GM12872 (cell line): ENCODE results near the gene KLHL5.

Source experiments
- TF ChIP-seq, protein P1 (sequence below): IDR thresholded peaks from 3 replicates; pipeline ENCODE4 v1.5.1; 2011; ENCODE audit warnings: low read depth, mild to moderate bottlenecking, low read length, moderate library complexity; ENCODE audit not compliant: insufficient read depth

KLHL5 gene

DNA sequence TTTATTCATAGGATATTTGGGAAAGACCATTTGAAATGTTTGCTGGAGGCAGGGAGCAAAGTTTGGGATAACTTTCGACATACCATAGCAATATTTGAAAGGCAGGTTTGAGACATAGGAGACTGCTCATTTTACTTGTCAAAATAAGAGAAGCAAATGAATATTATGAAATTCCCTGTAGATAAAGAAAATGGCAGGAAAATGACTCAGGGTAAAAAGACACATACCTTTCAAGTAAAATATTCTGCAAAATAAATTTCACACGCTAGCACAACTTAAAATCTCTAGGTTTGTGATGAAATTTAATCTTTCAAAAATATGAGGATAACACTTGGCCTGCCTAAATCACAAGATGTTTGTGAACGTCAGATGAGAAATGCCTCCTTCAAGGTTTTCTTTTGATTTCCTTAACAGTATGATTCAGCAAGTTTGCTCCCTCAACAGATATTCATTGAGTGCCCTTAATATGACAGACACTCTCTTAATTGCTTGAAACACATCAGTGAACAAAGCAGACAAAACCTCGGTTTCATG lies 36.4 kb upstream of the KLHL5 start:
- TF ChIP-seq, protein P1, sequence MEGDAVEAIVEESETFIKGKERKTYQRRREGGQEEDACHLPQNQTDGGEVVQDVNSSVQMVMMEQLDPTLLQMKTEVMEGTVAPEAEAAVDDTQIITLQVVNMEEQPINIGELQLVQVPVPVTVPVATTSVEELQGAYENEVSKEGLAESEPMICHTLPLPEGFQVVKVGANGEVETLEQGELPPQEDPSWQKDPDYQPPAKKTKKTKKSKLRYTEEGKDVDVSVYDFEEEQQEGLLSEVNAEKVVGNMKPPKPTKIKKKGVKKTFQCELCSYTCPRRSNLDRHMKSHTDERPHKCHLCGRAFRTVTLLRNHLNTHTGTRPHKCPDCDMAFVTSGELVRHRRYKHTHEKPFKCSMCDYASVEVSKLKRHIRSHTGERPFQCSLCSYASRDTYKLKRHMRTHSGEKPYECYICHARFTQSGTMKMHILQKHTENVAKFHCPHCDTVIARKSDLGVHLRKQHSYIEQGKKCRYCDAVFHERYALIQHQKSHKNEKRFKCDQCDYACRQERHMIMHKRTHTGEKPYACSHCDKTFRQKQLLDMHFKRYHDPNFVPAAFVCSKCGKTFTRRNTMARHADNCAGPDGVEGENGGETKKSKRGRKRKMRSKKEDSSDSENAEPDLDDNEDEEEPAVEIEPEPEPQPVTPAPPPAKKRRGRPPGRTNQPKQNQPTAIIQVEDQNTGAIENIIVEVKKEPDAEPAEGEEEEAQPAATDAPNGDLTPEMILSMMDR = no peak

DNA sequence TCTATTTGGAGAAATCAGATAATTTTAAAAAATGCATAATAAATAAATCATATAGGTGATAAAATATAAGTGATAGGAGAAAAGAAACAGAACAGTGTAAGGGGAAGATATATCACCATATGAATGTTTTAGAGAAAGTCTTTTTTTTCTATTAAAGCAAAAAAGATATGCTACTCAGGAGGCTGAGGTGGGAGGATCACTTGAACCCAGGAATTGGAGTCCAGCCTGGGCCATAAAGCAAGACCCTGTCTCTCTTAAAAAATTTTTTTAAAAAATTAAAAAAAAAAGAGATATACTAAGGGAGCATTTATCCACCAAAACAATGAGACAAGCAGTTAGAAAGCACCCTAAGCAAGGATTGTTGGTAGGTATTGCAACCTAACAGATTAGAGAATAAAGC lies 35.9 kb upstream of the KLHL5 start:
- TF ChIP-seq, protein P1 = no peak

DNA sequence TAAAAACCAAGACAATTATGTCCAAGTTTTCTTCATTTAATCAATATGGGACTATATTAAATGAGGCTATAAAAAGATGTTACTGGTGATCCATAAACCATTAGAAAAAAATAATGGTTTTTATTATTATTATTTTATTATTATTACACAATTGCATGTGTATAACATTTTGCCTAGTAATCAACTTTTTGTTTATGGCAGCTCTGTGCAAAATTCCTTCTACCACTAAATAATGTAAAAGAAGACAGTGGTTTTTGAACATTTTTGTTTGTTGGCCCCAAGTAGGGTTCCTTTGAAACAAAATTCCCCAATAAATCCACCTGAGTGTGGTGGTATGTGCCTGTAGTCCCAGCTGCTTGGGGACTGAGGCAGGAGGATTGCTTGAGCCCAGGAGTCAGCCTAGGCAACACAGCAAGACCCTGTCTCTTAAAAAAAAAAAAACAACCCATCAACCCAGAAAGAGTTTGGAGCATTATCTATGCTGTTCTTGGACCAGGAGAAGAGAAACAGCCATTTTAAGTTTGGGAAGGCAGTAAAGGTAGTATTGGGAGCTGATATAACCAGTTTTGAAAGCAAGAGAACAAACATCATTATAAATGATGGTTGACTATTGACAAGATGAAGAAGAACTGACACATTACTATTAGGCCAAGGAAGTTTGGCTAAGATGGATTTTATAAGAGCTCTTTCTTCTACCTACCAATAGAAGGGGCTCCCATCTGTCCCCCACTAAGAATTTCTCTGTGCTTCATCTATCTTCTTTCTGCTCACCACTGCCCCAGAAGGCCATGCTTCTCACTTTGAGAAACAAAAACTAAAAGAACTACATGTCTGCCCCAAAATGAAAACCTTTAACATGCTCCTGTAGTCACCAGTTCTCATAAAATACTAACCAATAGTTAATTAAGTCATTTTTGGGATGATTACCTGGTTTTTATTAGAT lies 32.0 kb upstream of the KLHL5 start:
- TF ChIP-seq, protein P1 = no peak

DNA sequence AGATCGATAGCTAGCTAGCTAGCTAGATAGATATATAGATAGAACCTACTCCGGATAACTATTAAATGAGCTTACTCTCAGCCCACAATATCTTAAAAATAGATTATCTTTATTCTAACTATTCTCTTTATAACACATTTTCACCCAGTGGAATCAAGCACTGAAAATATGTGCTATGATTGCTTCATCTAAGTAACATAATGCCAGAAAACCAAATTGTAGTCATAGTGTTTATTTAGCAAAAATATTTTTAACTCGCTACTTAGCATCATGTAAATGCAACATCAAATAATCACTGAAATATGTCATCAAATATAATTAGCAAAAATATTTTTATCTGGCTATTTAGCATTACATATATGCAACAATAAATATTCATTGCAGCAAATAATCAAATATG lies 31.3 kb upstream of the KLHL5 start:
- TF ChIP-seq, protein P1 = no peak

DNA sequence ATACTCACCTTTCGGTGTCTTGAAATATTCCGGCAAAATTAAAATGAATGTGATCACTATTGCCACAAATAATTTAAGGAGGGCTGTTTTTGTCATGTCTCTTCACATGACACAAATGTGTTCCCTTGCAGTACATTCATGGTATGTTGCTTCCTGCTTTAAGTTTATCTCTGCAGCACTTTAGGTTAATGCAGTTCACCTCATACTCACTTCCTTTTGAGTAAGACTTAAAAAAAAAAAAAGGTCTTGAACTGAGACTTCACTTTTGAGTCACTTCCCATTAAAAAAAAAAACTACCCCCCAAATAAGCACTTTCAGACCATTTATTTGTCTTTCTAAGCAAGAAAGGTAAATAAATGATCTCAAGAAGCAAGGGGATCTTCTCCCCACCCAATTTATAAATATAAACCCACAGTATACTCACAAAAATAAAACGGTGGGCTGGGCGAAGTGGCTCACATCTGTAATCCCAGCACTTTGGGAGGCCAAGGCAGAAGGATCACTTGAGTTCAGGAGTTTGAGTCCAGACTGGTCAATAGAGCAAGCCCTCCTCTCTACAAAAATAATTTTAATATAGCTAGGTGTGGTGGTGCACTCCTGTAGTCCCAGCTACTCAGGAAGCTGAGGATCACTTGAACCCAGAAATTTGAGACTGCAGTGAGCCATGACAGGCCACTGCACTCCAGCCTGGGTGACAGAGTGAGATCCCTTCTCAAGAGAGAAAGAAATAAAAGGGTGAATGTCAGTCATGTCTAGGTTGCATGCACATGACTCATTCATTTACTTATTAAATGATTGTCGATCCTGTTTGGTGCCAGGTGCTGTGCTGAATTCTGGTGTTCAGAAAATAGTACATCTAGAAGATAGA lies 29.6 kb upstream of the KLHL5 start, which contains the start of gene TMEM156:
TMEM156 (minus strand) TSS at position 192 of the 868 bp plus-strand sequence; CDS start at position 96, 96 bp downstream.
- TF ChIP-seq, protein P1 = no peak

DNA sequence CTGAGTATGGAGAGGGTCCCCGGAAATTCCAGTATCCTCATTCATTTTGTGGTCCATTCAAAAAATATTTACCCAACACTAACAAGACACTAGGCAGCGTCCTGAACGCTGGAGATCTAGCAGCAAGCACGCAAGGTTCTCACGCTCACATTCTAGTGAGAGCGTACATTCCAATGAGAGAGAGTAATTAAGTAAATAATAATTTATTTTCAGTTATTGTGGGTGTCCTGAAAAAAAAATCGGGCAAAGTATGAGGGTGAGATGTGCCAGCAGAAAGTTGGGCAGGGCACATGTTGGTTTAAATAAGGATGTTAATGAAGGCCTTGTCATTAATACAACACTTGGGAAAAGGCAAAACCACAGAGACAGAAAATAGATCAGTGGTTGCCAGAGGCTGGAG lies 25.9 kb upstream of the KLHL5 start:
- TF ChIP-seq, protein P1 = no peak

DNA sequence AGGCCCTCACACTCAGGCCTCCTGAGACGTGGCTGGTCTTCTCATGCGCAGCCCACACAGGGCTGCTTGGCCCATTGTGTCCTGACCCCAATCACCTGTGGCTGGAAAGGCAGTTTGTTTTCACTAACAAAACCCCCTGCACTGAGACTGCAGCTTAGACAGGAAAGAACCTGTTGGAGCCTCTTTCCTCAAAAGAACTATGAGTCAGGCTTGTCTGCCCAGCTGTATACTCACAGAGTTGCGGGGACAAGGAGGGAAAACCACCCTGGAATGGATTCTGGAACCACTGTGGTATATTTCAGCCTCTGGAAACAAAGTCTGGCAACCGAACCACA lies 24.6 kb upstream of the KLHL5 start:
- TF ChIP-seq, protein P1 = no peak
